GM18858 (cell line): Measurements from ENCODE around the gene PTGFRN.

Experiments
- ATAC-seq: cut with Tn5 transposase; IDR thresholded peaks from one replicate; pipeline ENCODE4 v1.9.1; 2021; ENCODE audit not compliant: unreplicated experiment

Gene PTGFRN

GRCh38 chr1:116942344-116942743 lies 32.6 kb downstream of the PTGFRN start:
- no peak for ATAC-seq

- ATAC-seq, result no peak
Observed at GRCh38 chr1:116943438-116943837, 33.7 kb downstream of the PTGFRN start.

- no peak for ATAC-seq
Observed at GRCh38 chr1:116944613-116945012, 34.9 kb downstream of the PTGFRN start.

- ATAC-seq, result no peak
Observed at GRCh38 chr1:116945421-116945820, 35.7 kb downstream of the PTGFRN start.

GRCh38 chr1:116945996-116946395 lies 36.3 kb downstream of the PTGFRN start:
- ATAC-seq, result no peak

- no peak for ATAC-seq
Observed at GRCh38 chr1:116947092-116947860, 37.6 kb downstream of the PTGFRN start.

- ATAC-seq, result no peak
Observed at GRCh38 chr1:116948046-116948445, 38.3 kb downstream of the PTGFRN start.

GRCh38 chr1:116948642-116949041 lies 38.9 kb downstream of the PTGFRN start:
- no peak for ATAC-seq

GRCh38 chr1:116949213-116949985 lies 39.7 kb downstream of the PTGFRN start:
- no peak for ATAC-seq

- no peak for ATAC-seq
Observed at GRCh38 chr1:116950517-116951199, 40.9 kb downstream of the PTGFRN start.

- ATAC-seq, result no peak
Observed at GRCh38 chr1:116951200-116951935, 41.7 kb downstream of the PTGFRN start.

- no peak for ATAC-seq
Observed at GRCh38 chr1:116952738-116953275, 43.1 kb downstream of the PTGFRN start.

- ATAC-seq, result no peak
Observed at GRCh38 chr1:116954440-116954839, 44.7 kb downstream of the PTGFRN start.

GRCh38 chr1:116956378-116956777 lies 46.7 kb downstream of the PTGFRN start:
- no peak for ATAC-seq

GRCh38 chr1:116957646-116958045 lies 47.9 kb downstream of the PTGFRN start:
- no peak for ATAC-seq

GRCh38 chr1:116958110-116958509 lies 48.4 kb downstream of the PTGFRN start:
- ATAC-seq, result no peak

GRCh38 chr1:116958977-116959376 lies 49.3 kb downstream of the PTGFRN start:
- no peak for ATAC-seq

GRCh38 chr1:116961606-116962005 lies 51.9 kb downstream of the PTGFRN start:
- no peak for ATAC-seq

GRCh38 chr1:116962987-116963639 lies 53.4 kb downstream of the PTGFRN start:
- no peak for ATAC-seq

GRCh38 chr1:116966791-116967190 lies 57.1 kb downstream of the PTGFRN start:
- no peak for ATAC-seq
